GM19035 (cell line): ENCODE measurements around the gene AOAH.
"Not testable (repeated sequence)": the region's sequence is repeated elsewhere in the genome, so short reads cannot be mapped to it uniquely, and the experiment has no call there.

Experiments
- ATAC-seq: cut with Tn5 transposase; IDR thresholded peaks from one replicate; pipeline ENCODE4 v1.9.1; 2021; ENCODE audit not compliant: unreplicated experiment

AOAH gene

DNA sequence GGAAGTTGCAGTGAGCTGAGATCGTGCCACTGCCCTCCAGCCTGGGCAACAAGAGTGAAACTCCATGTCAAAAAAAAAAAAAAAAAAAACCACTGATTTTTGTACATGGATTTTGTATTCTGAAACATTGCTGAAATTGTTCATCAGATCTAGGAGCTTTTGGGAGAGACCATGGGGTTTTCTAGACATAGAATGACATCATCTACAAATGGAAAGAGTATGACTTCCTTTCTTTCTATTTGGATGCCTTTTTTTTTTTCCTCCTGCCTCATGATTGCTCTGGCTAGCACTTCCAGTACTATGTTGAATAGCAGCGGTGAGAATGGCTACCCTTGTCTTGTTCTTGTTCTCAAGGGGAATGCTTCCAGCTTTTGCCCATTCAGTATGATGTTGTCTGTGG, 245.5 kb downstream of the AOAH start:
- no peak for ATAC-seq

DNA sequence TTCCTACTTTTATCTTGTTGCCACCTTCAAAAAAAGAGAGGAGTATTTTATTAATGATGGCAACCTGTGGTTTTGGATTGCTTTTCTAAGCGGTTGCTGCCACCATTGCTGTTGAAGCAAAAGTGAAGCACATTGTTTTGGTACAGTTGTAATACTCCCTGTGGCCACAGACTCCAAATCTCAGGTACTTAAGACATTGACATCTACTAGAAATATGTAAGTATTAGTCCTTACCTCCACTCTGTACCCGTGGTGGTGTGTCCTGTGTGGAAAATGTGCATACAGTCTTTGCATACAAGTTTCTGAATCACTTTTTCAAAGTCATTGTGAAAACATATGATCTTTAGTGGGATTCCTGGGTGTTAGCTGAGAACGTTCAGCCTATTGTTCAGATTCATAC, 248.9 kb downstream of the AOAH start:
- ATAC-seq: no peak

DNA sequence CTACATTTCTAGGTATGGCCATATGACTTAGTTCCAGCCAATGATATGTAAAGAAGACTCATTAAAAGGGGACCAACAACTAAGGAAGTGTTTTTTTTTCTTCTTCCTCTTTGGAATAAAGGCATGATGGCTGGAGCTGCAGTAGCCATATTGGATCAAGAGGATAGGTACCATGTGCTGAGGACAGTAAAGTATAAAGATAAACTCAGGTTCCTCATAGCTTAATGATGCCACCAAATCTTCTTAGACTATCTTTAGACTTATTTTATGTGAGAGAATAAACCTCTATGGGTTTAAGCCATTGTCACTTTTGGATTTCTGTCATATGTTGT, 249.3 kb downstream of the AOAH start:
- no peak for ATAC-seq

DNA sequence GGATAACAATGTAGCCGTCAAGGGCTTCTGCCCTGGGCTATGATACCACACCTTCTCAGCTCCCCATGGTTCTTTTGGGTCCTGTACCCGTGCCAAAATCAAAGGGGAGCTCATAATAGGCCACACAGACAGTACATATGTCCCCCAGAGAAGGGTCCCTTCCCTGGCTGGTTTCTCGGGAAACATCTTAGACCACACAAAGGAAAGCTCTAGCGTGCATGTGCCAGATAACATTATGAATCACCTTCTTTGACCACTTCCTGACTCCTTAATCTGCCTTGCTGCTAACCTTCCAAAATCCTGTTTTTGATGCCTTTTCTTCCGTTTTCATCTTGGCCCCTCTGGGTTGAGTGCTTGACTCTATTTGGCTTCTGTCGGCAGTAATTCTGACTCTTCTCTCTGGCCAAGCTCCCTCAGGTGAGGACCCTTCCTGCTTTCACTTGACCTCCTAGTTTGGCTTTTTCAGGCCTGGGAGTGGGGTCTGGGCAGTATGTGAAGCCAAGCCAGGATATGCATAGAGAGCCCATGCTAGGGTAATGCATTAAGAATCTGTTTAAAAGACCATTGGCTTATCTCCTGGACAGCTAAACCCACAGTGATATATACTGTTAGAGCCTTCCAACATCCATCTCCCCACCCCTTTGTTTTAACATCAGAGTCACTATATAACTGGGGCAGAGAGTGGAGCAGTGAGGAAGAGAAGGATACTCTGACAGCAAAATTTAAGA, 249.8 kb downstream of the AOAH start:
- ATAC-seq: no peak

DNA sequence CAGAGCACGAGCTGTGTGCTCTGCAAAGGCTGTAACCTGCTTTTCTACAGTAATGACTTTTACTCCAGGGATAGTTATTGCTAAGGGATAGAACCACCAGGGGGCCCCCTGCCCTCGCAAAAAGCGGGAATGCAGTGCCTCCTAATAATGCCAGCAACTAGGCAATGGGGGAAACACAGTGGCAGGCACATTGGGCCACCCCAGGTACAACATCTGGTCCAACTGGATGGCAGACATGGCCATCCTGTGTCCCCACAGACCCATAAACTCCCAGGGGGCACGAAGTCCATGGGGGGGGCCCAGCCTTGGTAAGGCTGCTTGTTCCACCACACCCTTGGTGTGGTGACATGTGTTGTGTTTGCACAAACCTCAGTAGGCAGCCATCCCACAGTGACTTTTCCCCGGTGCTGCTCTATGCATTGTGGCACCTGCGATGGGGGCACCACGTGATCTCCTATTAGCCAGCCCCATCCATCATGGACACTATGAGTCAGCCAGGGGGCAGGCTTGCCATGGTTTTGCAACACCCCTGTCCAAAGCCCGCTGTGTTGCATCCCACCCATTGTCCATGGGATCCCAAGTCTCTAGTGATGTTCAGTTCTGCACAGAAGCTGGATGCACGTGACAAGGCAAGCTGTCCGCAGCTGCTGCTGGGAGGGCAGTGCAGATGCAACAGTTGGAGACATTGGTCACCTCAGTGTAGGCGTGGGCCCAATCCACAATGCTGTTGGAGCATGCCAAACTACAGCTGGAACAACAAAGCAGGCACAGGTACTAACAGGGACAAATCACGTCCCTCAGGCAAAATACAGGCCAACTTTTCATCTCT, 250.6 kb downstream of the AOAH start:
- ATAC-seq: no peak

DNA sequence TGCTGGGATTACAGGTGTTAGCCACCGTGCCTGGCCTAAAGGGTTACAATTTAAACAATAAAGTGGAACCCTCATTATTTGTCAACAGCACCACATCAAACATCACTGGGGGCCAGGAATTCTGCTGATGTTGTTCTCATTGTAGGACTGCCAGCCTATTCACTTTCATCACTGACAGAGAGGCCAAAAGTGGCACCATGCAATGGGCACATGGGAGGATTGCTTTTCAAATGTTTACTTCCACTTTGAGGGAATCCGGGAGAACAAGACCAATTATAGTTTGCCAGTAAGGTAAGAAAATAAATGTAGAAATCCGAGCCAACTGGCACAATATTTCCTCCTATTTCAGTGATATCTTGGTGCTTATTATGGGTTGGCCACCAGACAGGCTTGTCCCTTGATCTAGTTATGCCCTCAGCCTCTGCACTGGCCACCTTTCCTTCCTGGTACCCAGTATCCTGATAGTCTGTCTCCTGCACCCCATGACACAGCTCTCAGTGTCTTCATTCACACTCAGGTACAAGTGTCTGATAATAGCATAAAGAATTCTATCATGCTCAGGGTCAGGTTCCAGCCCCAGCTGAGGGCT, 252.1 kb downstream of the AOAH start:
- ATAC-seq: no peak

DNA sequence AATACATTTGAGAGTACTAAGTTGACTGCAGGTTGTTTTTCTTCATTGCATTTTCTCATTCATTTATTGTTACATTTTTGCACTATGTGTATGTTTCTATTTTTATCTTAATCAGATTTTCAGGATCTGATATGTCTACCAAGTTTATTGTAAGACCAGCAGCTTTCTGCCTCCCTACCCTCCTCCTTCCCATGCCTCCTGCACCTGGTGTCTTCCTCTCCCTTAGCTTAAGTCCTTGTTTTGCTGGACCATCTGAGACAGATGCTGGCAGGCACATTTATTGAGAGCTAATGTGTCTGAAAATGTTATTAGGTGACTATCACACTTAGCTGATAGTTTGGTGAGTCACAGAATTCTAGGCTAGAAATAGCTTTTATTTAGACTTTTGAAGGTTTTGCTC, 255.1 kb downstream of the AOAH start:
- no peak for ATAC-seq

DNA sequence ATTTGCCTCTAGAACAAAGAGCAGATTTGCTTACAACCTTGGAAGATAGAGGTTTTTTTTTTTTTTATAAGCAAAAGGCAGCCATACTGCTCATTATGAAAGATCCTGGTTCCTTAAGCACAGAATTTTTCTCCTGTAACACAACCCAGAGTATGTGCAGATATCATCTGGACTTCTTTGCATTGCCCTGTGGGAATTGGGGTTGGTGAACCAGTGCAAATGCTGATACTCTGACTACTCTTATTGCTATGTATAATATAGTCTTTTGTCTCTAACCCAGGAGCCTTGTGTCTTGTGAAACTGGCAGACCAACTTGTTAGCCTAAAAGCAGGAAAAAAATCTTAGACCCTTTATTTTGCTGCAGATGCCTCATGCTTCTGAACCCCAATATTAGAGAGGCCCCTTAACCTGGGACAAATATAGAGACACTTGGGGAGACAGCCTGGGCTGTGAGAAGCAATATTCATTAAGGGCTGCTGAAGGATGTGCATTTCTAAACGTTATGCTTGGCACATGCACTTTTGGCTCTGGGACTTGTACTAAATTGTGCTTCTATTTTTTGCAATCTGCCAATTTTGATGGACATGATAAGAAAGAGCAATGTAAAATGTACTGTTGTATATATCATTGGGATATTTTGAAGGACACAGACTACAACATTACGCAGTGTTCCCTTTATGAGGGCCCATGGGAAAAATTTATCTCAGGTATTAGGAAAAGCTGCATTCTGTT, 255.8 kb downstream of the AOAH start:
- no peak for ATAC-seq

DNA sequence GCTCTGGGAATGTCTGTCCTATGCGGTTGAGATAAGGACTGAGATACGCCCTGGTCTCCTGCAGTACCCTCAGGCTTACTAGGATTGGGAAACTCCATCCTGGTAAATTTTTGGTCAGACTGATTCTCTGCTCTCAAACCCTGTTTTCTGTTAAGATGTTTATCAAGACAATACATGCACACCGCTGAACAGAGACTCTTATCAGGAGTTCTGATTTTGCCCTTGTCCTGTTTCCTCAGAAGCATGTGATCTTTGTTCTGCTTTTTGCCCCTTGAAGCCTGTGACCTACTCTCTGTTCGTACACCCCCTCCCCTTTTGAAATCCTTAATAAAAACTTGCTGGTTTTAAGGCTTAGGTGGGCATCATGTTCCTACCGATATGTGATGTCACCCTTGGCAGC, 258.3 kb downstream of the AOAH start:
- ATAC-seq: not testable (repeated sequence)

DNA sequence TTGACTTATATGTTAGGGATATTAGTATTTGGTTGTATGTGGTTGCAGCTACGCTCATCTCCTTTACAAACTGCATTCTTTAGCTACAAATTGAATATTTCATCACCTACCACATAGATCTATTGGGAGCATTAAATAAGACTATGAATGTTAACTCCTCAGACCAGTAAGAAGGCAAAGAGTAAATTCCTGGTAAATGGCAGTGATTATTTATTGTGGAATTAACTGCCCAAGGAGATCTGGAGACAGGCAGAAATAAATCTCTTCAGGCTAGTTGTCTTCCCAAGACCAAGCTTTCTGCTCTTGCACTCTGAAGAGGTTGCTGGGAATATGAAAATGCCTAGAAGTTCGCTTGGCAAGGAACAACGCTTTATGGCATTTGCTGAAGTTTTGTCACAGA, 260.0 kb downstream of the AOAH start:
- no peak for ATAC-seq
